ENCODE results near the gene DCLK3. TPM values are rescaled to one million over a fixed set of nuclear protein-coding genes. Genes with fewer than 3 reads are reported as not detected.

Gene DCLK3
- total RNA-seq, 6 experiments from 2014 or later: not detected

DNA sequence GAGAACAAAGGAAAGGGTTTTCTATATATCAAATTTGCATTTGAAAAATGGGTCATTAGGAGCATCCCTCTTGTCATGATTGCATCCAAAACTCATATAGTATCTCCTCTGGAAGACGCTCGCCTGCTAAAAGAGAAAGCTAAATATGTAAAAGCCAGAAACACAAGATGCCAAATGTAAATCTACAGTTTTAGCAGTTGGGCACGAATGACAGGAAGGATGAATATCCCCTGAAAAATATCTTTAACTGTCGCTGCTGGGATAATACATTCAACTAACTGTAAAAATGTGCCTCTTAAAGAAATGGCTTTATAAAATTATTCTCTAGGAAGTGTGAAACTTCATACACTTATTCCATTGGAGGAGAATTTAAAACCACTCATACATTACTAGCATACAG is 101.7 kb downstream of the DCLK3 start:
- Mint-ChIP-seq H3K9me3 (no peaks in the 10 kb centered on the region), H3K27me3 (ENCODE audit: insufficient read depth) (no peaks in the 10 kb centered on the region; the same call in 1 of the 2 replicates), H3K4me3 (no peak overlapping the region), H3K27ac (no peak overlapping the region), H3K4me1 (ENCODE audit: low read depth) (peaks cover 9% of the 10 kb centered on the region), H3K36me3 (ENCODE audit: low read depth) (no peaks in the 10 kb centered on the region)
- no peak for DNase-seq
- TF ChIP-seq, protein P1, sequence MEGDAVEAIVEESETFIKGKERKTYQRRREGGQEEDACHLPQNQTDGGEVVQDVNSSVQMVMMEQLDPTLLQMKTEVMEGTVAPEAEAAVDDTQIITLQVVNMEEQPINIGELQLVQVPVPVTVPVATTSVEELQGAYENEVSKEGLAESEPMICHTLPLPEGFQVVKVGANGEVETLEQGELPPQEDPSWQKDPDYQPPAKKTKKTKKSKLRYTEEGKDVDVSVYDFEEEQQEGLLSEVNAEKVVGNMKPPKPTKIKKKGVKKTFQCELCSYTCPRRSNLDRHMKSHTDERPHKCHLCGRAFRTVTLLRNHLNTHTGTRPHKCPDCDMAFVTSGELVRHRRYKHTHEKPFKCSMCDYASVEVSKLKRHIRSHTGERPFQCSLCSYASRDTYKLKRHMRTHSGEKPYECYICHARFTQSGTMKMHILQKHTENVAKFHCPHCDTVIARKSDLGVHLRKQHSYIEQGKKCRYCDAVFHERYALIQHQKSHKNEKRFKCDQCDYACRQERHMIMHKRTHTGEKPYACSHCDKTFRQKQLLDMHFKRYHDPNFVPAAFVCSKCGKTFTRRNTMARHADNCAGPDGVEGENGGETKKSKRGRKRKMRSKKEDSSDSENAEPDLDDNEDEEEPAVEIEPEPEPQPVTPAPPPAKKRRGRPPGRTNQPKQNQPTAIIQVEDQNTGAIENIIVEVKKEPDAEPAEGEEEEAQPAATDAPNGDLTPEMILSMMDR (IDR thresholded peaks at IDR 0.05): no peak

Other genes starting within 250 kb of the DCLK3 start
- 1 to 10 TPM in 5 of 6 experiments, under 1 TPM in 1; 1.00 to 3.0 (median 1.4) TPM for gene TRANK1, start 180.5 kb upstream of the DCLK3 start, total RNA-seq (2021; fragmentation: NEBNext Ultra II Directional; extraction: Animal tissue kit (Norgen Biotek cat#: 25700))
- gene EPM2AIP1, start 228.6 kb upstream of the DCLK3 start, total RNA-seq (2021; fragmentation: NEBNext Ultra II Directional; extraction: Animal tissue kit (Norgen Biotek cat#: 25700)): 10 to 100 TPM; 12.7 to 16.3 (median 14.3) TPM
- gene MLH1, start 229.0 kb upstream of the DCLK3 start, total RNA-seq (2021; fragmentation: NEBNext Ultra II Directional; extraction: Animal tissue kit (Norgen Biotek cat#: 25700)): 10 to 100 TPM; 28.7 to 38.3 (median 35.1) TPM